Keratinocyte (primary cell): ENCODE measurements around the gene CMKLR1. TPM values are rescaled to one million over a fixed set of nuclear protein-coding genes. Genes with fewer than 3 reads are reported as not detected.

Experiments
- DNase-seq: peaks from one replicate; pipeline ENCODE4 v3.0.0-alpha.2; 2011; ENCODE audit warnings: low read depth, missing footprints, low spot score
- FAIRE-seq: peaks from 2 replicates; lab custom pipeline; 2011; peaks lifted over from hg19 to GRCh38; lab: Jason Lieb, UNC
- H2AFZ ChIP-seq: 2 replicates; pipeline ENCODE4 v1.6.0; 2012; ENCODE audit warnings: low read length, control low read depth, inconsistent platforms; ENCODE audit not compliant: control insufficient read depth
- H3K27ac ChIP-seq: 2 replicates; pipeline ENCODE4 v1.5.1; 2011; ENCODE audit warnings: low read length; ENCODE audit not compliant: control insufficient read depth, insufficient read depth
- H3K27me3 ChIP-seq: 3 replicates; pipeline ENCODE4 v1.6.0; 2011; ENCODE audit warnings: low read length; ENCODE audit not compliant: control insufficient read depth, insufficient read depth; ENCODE audit errors: extremely low read depth
- H3K36me3 ChIP-seq, 2 experiments: 2 replicates in 1 of 2; 3 replicates in 1 of 2; pipeline ENCODE4 v1.5.1; 2011; ENCODE audit warnings: low read length in 2 of 2, mild to moderate bottlenecking in 1 of 2; ENCODE audit not compliant: control insufficient read depth in 2 of 2, insufficient read depth in 2 of 2; ENCODE audit errors: extremely low read depth in 1 of 2
- H3K4me1 ChIP-seq: 3 replicates; pipeline ENCODE4 v1.5.1; 2011; ENCODE audit warnings: low read length; ENCODE audit not compliant: control insufficient read depth, insufficient read depth; ENCODE audit errors: extremely low read depth
- H3K4me2 ChIP-seq: 3 replicates; pipeline ENCODE4 v1.6.0; 2011; ENCODE audit warnings: low read depth, low read length; ENCODE audit not compliant: control insufficient read depth, insufficient read depth; ENCODE audit errors: extremely low read depth
- H3K4me3 ChIP-seq, 3 experiments: fragments of 200-600 bp in 1 of 3; sonication (generic) in 1 of 3; 2 replicates in 2 of 3; 3 replicates in 1 of 3; pipeline ENCODE4 v1.5.1; 2011 to 2016; ENCODE audit warnings: low read length in 3 of 3, mild to moderate bottlenecking in 3 of 3, control low read depth in 2 of 3, inconsistent platforms in 1 of 3, low read depth in 1 of 3, mixed read lengths in 1 of 3, mixed run types in 1 of 3, moderate library complexity in 1 of 3; ENCODE audit not compliant: control insufficient read depth in 2 of 3, insufficient read depth in 2 of 3; ENCODE audit errors: extremely low read depth in 1 of 3
- H3K79me2 ChIP-seq: 2 replicates; pipeline ENCODE4 v1.6.0; 2012; ENCODE audit warnings: low read length; ENCODE audit not compliant: control insufficient read depth, insufficient read depth
- H3K9ac ChIP-seq: 3 replicates; pipeline ENCODE4 v1.6.0; 2011; ENCODE audit warnings: low read length; ENCODE audit not compliant: control insufficient read depth, insufficient read depth; ENCODE audit errors: extremely low read depth
- H3K9me1 ChIP-seq: 3 replicates; pipeline ENCODE4 v1.6.0; 2011; ENCODE audit warnings: low read length; ENCODE audit not compliant: control insufficient read depth, insufficient read depth; ENCODE audit errors: extremely low read depth
- H3K9me3 ChIP-seq: 2 replicates; pipeline ENCODE4 v1.5.1; 2012; ENCODE audit warnings: low read depth, low read length; ENCODE audit not compliant: control insufficient read depth
- H4K20me1 ChIP-seq: 3 replicates; pipeline ENCODE4 v1.6.0; 2011; ENCODE audit warnings: low read length; ENCODE audit not compliant: control insufficient read depth, insufficient read depth; ENCODE audit errors: extremely low read depth
- EZH2 ChIP-seq: IDR thresholded peaks from one replicate; pipeline ENCODE4 v1.6.1; 2012; ENCODE audit warnings: inconsistent platforms, mild to moderate bottlenecking, low read length, moderate library complexity
- dilution Hi-C: fragments of 300-500 bp; cut with MboI; formaldehyde crosslinking; loops from one replicate; pipeline ENCODE4 v1.7.0; 2020; ENCODE audit warnings: low sequenced_read_pairs; ENCODE audit not compliant: extremely low pct_ligation_motif_present
- polyA plus RNA-seq, 5 experiments: library from polyadenylated mRNA; depleted of rRNA in 3 of 5; stranded (reverse) in 3 of 5; stranded (forward) in 1 of 5; unstranded in 1 of 5; fragments of >200 nt; gene quantifications; 1 replicate in 1 of 5; 2 replicates in 3 of 5; 3 replicates in 1 of 5; pipeline versions ENCODE4 v1.2.1 to v1.2.3, GENCODE V29; 2011 to 2012; ENCODE audit warnings: missing spikeins in 2 of 5, low read depth in 1 of 5, low replicate concordance in 1 of 5
- TF ChIP-seq, protein P1 (sequence below), 3 experiments: IDR thresholded peaks in 1 of 3; conservative IDR thresholded peaks in 1 of 3; optimal IDR thresholded peaks in 1 of 3; 2 replicates in 2 of 3; 3 replicates in 1 of 3; pipeline versions ENCODE3 to v1.5.1; 2011; ENCODE audit warnings: low read length in 3 of 3, mild to moderate bottlenecking in 3 of 3, moderate library complexity in 2 of 3, control low read depth in 1 of 3, inconsistent platforms in 1 of 3; ENCODE audit not compliant: insufficient read depth in 2 of 3; ENCODE audit errors: extremely low read depth in 1 of 3

Gene CMKLR1
- polyA plus RNA-seq, 1 donor (not counting 4 experiments of a cell fraction or from before 2014, with no cell fraction given) = not detected

DNA sequence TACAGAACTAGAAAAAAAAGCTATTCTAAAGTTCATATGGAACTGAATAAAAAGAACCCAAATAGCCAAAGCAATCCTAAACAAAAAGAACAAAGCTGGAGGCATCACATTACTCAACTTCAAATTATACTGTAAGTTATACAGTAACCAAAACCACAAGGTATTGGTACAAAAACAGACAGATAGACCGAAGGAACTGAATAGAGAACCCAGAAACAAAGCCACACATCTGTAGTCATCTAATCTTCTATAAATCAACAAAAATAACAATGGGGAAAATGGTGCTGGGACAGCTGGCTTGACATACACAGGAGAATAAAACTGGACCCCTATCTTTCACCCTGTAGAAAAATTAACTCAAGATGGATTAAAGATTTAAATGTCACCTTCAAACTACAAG, 38.1 kb upstream of the CMKLR1 start:
- H3K36me3 ChIP-seq = no peaks in the 10 kb centered on the region
- TF ChIP-seq EZH2 = no peak
- TF ChIP-seq, protein P1, sequence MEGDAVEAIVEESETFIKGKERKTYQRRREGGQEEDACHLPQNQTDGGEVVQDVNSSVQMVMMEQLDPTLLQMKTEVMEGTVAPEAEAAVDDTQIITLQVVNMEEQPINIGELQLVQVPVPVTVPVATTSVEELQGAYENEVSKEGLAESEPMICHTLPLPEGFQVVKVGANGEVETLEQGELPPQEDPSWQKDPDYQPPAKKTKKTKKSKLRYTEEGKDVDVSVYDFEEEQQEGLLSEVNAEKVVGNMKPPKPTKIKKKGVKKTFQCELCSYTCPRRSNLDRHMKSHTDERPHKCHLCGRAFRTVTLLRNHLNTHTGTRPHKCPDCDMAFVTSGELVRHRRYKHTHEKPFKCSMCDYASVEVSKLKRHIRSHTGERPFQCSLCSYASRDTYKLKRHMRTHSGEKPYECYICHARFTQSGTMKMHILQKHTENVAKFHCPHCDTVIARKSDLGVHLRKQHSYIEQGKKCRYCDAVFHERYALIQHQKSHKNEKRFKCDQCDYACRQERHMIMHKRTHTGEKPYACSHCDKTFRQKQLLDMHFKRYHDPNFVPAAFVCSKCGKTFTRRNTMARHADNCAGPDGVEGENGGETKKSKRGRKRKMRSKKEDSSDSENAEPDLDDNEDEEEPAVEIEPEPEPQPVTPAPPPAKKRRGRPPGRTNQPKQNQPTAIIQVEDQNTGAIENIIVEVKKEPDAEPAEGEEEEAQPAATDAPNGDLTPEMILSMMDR (optimal IDR thresholded peaks at IDR 0.05 in 1 of 3, IDR thresholded peaks at IDR 0.05 in 1 of 3, conservative IDR thresholded peaks at IDR 0.05 in 1 of 3; ENCODE audit: extremely low read depth in 1 of 3, insufficient read depth in 2 of 3, low read length in 3 of 3) = no peak
- DNase-seq (no peak), FAIRE-seq (no peak)
- no peaks in the 10 kb centered on the region for H3K79me2 ChIP-seq
- no peak overlapping the region for H3K27ac ChIP-seq
- H3K4me3 ChIP-seq = no peak overlapping the region
- H3K4me1 ChIP-seq = no peaks in the 10 kb centered on the region
- H3K9me3 ChIP-seq = peaks cover 2% of the 10 kb centered on the region
- H3K9ac ChIP-seq = no peak overlapping the region
- H3K9me1 ChIP-seq = no peaks in the 10 kb centered on the region
- H2AFZ ChIP-seq = no peak overlapping the region
- H3K4me2 ChIP-seq = no peak overlapping the region
- no peaks in the 10 kb centered on the region for H3K27me3 ChIP-seq
- dilution Hi-C loops = no loop called here
- no peaks in the 10 kb centered on the region for H4K20me1 ChIP-seq

DNA sequence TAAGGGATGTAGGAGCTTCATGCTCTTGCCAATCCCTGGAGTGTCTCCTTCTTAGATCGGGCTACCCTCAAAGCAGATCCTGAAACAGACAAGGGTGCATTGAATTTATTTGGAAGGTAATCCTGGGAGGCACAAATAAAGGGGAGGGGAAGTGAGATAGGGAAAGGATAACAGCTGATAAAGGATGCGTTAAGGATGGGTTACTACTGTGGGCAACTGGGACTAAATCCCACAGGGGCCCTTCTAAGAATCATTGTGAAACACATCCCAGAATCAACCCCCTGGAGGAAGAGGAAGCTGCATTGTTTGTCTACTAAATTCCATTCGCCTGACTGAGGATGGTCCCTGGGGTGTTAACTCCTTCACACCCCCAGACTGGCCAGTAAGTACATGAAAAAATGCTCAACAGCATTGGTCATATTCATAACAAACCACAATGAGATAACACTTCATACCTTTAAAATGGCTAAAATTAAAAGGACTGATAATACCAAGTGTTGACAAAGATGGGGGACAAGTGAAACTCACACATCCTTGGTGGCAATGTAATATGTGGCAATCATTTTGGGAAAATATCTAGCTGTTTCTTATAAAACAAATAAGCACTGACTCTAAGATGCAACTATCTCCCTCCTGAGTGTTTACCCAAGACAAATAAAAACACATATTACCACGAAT, 37.0 kb upstream of the CMKLR1 start:
- dilution Hi-C loops = no loop called here
- Histone ChIP-seq H3K79me2 (no peaks in the 10 kb centered on the region), H4K20me1 (no peaks in the 10 kb centered on the region), H3K27me3 (no peaks in the 10 kb centered on the region), H3K4me1 (no peaks in the 10 kb centered on the region), H2AFZ (no peak overlapping the region), H3K27ac (no peak overlapping the region), H3K4me3 (no peak overlapping the region), H3K9me3 (peaks cover 2% of the 10 kb centered on the region), H3K9me1 (no peaks in the 10 kb centered on the region), H3K9ac (no peak overlapping the region), H3K4me2 (no peak overlapping the region), H3K36me3 (no peaks in the 10 kb centered on the region)
- TF ChIP-seq, protein P1 (optimal IDR thresholded peaks at IDR 0.05 in 1 of 3, IDR thresholded peaks at IDR 0.05 in 1 of 3, conservative IDR thresholded peaks at IDR 0.05 in 1 of 3; ENCODE audit: extremely low read depth in 1 of 3, insufficient read depth in 2 of 3, low read length in 3 of 3) = no peak
- TF ChIP-seq EZH2 = no peak
- FAIRE-seq (no peak), DNase-seq (no peak)
